GM12873 (cell line): ENCODE measurements around the gene FAR1.

Source experiments
- TF ChIP-seq, protein P1 (sequence below): IDR thresholded peaks from 2 replicates; pipeline ENCODE4 v1.5.1; 2012; ENCODE audit warnings: low read depth, mild to moderate bottlenecking, moderate library complexity, low read length, control low read depth; ENCODE audit not compliant: insufficient read depth; ENCODE audit errors: missing control alignments

Gene FAR1

DNA sequence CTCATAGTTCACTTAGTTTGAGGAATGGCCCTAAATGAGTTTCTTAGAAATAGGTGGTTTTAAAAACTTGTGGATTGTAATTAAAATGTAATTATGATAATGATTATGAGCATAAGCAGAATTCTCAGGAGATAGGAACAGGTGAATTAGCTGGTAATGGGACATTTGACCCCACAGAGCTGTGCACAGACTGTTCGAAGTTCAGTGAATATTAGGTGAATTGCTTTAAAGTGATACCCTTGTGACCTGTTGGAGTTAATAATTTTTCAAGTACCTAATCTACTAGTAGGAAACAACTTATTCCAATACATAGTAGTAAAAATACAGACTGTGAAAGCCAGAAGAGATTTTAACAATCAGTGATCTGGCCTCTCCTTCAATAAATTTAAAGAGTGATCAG, 8.1 kb downstream of the FAR1 start:
- TF ChIP-seq, protein P1, sequence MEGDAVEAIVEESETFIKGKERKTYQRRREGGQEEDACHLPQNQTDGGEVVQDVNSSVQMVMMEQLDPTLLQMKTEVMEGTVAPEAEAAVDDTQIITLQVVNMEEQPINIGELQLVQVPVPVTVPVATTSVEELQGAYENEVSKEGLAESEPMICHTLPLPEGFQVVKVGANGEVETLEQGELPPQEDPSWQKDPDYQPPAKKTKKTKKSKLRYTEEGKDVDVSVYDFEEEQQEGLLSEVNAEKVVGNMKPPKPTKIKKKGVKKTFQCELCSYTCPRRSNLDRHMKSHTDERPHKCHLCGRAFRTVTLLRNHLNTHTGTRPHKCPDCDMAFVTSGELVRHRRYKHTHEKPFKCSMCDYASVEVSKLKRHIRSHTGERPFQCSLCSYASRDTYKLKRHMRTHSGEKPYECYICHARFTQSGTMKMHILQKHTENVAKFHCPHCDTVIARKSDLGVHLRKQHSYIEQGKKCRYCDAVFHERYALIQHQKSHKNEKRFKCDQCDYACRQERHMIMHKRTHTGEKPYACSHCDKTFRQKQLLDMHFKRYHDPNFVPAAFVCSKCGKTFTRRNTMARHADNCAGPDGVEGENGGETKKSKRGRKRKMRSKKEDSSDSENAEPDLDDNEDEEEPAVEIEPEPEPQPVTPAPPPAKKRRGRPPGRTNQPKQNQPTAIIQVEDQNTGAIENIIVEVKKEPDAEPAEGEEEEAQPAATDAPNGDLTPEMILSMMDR = no peak

DNA sequence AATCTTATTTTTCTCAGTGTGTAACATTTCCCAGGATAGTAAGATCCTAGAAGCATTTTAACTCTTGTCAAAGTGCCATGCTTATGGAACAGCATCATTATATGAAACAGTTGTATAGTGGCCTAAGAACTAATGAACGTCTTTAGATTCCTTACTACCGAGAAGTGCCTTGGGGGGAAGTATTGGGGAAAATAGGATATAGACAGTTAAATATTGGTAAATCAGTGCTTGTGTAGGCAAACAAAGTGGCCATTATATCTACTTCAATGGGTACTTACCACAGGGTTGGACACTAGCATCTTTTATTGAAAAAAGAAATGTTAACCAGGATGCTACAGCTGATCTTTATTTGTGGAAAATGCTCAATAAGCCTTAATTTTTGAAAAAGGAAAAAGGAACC, 11.3 kb downstream of the FAR1 start:
- TF ChIP-seq, protein P1 = no peak

DNA sequence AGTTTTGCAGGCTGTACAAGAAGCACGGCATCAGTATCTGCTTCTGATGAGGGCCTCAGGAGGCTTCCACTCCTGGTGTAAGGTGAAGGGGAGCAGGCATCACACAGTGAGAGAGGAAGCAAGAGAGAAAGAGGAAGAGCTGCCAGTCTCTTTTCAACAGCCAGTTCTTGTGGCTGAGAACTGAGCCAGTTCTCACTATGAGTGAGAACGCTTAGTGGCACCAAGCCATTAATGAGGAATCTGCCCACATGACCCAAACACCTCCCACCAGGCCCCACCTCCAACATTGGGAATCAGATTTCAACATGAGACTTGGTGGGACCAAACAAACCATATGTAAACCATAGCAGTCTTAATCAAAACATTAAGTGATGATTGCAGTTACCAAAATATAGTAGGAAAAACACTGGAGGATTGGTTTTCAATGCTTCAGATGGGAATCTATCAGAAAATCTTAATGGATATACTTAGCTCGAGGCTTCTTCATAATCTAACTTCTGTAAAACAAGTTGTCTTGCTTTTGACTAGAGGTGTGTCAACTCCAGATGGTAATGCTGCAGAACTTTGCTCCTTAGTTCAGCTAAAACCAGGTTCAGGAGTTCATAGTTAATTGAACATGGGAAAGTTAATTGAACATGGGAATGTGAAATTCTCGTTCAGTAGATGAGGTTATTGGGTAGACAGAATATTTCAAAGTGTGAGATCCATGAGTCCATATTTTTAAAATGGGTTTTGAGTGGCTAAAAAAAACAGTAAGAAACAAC, 12.2 kb downstream of the FAR1 start:
- TF ChIP-seq, protein P1 = no peak

DNA sequence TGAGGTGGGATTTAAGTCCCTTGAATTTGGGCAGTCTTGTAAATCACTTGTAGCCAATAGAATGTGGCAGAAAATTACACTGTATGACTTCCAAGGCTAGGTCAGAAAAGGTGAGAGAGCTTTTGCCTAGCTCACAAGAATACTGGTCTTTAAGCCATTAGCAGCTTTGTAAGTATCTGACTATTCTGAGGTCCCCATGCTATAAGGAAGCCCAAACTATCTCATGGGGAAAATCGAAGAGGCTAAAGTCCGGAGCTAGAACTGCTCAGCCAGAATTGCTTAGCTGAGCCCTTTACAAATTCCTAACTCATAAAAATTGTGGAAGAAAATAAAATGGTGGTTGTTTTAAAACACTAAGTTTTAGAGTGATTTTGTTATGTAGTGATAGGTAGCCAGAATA, 13.0 kb downstream of the FAR1 start:
- TF ChIP-seq, protein P1 = no peak

DNA sequence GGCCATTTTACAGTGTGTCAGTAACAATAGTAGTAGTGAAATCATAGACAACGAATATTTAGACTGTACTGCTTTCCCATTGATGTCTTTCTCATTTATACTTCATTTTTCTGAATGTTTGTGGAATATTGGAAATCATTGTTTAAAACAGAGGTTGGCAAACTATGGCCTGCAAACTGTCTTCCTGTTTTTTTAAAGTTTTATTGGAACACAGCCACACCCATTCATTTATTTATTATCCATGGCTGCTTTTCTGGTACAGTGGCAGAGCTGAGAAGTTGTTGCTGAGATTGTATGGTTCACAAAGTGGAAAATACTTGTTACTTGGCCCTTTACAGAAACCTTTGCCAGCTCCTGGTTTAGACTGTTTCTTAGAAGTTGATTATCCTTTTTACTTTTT, 13.7 kb downstream of the FAR1 start:
- TF ChIP-seq, protein P1 = no peak

DNA sequence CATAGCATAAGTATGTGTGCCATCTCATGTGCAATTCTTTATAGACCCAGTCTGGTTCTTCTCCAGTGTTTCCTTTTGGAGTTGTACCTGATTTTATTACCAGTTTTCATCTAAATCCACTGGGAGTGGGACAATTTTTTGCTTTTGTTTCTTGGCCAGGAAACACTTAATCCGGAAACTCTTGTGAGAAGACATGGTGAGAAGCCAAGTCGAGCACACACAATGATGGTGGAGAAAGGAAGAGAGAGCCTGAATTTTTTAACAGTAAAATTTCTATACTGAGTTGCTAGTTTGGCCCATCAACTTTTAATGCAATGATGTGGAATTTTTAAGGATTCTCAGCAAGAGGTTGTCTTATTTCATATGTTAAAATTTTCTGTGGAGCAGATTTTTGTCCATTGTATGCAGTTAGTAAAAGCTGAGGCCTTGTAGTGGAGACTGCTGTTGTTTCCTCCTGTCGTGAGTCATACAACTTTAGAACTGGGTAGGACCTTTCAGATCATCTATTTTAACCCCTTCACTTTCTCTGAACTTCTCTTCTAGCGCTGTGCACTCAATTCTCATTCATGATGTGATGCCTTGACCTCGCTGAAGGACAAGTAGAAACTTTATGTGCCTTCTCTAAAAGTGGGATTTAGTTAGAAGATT, 17.1 kb downstream of the FAR1 start:
- TF ChIP-seq, protein P1 = no peak

DNA sequence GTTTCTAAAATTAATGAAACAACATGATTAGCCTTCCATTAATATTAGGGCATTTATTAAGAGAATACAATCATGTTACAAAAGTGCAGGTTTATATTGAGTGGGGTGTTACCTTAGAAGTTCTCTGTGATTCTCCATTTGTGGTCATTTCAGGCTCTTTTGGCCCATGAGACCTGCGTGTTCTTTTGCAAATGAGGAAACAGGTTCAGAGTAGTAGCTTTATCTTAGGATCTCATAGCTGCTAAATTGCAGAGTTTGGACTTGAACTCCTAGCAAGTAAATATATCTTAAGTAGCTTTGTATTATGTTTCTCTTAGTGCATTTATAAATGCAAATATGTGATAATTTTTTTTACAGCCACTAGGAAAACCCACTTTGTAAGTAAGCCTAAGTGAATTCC, 18.3 kb downstream of the FAR1 start:
- TF ChIP-seq, protein P1 = no peak
